IMR-90 (cell line): ENCODE measurements around the gene PDLIM4. TPM values are rescaled to one million over a fixed set of nuclear protein-coding genes. Genes with fewer than 3 reads are reported as not detected.

ENCODE experiments used
- ATAC-seq: fragments of 200-7000 bp; cut with Tn5 transposase; 2 replicates; pipeline ENCODE4 v1.9.1; 2020; ENCODE audit warnings: low read depth, mild to moderate bottlenecking, moderate library complexity
- BruUV-seq: library from RNA; stranded (reverse); fragments of 400-500 nt; replicated peaks from 2 replicates; lab custom pipeline; 2021; lab: Mats Ljungman, UMichigan
- CTCF ChIA-PET: fragments of 300-600 bp; formaldehyde crosslinking; extraction: SDS; loops from one replicate; lab custom pipeline; 2021; ENCODE audit warnings: antibody characterized with exemption; lab: Yijun Ruan, JAX
- POLR2A ChIA-PET: fragments of 300-600 bp; sonication (Branson Sonifier 250); formaldehyde crosslinking; loops from one replicate; lab custom pipeline; 2022; ENCODE audit warnings: antibody characterized with exemption; ENCODE audit not compliant: unreplicated experiment; lab: Charles Lee
- DNase-seq: peaks from one replicate; pipeline ENCODE4 v3.0.0; 2013
- H2AFZ ChIP-seq: replicated peaks from 2 replicates; pipeline ENCODE3; 2013; ENCODE audit warnings: low read length, mild to moderate bottlenecking; ENCODE audit not compliant: poor library complexity
- H2AK5ac ChIP-seq: 2 replicates; pipeline ENCODE4 v1.6.1; 2013; ENCODE audit warnings: low read depth, low read length, inconsistent platforms
- H2AK9ac ChIP-seq: replicated peaks from 2 replicates; pipeline ENCODE3; 2013; ENCODE audit warnings: mild to moderate bottlenecking, low read depth, low read length, moderate library complexity; ENCODE audit not compliant: poor library complexity
- H2BK120ac ChIP-seq: 2 replicates; pipeline ENCODE4 v1.6.1; 2013; ENCODE audit warnings: low read depth, low read length, inconsistent platforms
- H2BK15ac ChIP-seq: 3 replicates; pipeline ENCODE4 v1.6.1; 2013; ENCODE audit warnings: low read depth, low read length, inconsistent platforms
- H2BK20ac ChIP-seq: 2 replicates; pipeline ENCODE4 v1.6.1; 2013; ENCODE audit warnings: low read depth, mild to moderate bottlenecking, inconsistent platforms, low read length, moderate library complexity
- H2BK5ac ChIP-seq: 2 replicates; pipeline ENCODE4 v1.6.1; 2013; ENCODE audit warnings: mild to moderate bottlenecking, low read depth, low read length, inconsistent platforms; ENCODE audit not compliant: poor library complexity, severe bottlenecking
- H3K14ac ChIP-seq: replicated peaks from 2 replicates; pipeline ENCODE4 v1.6.1; 2013; ENCODE audit warnings: low read depth, low read length, inconsistent platforms
- H3K18ac ChIP-seq: 2 replicates; pipeline ENCODE4 v1.6.1; 2013; ENCODE audit warnings: low read depth, low read length, control low read depth
- H3K23ac ChIP-seq: 2 replicates; pipeline ENCODE4 v1.6.1; 2013; ENCODE audit warnings: low read depth, low read length, inconsistent platforms
- H3K27ac ChIP-seq: 2 replicates; pipeline ENCODE4 v1.5.1; 2013; ENCODE audit warnings: mild to moderate bottlenecking, control low read depth, low read length; ENCODE audit not compliant: insufficient read depth
- H3K27me3 ChIP-seq: 2 replicates; pipeline ENCODE4 v1.6.1; 2013; ENCODE audit warnings: low read length; ENCODE audit not compliant: control insufficient read depth, insufficient read depth
- H3K36me3 ChIP-seq: 2 replicates; pipeline ENCODE4 v1.6.1; 2013; ENCODE audit warnings: low read length, mixed read lengths; ENCODE audit not compliant: control insufficient read depth, insufficient read depth
- H3K4ac ChIP-seq: 2 replicates; pipeline ENCODE4 v1.6.1; 2013; ENCODE audit warnings: low read depth, low read length, inconsistent platforms
- H3K4me1 ChIP-seq: 2 replicates; pipeline ENCODE4 v1.6.1; 2013; ENCODE audit warnings: low read length, mixed read lengths; ENCODE audit not compliant: control insufficient read depth, insufficient read depth
- H3K4me2 ChIP-seq: 2 replicates; pipeline ENCODE4 v1.6.1; 2013; ENCODE audit warnings: low read depth, mild to moderate bottlenecking, control low read depth, low read length, moderate library complexity
- H3K4me3 ChIP-seq: 2 replicates; pipeline ENCODE4 v1.5.1; 2013; ENCODE audit warnings: low read depth, mild to moderate bottlenecking, control low read depth, low read length, moderate library complexity; ENCODE audit not compliant: insufficient read depth
- H3K56ac ChIP-seq: 2 replicates; pipeline ENCODE4 v1.6.1; 2013; ENCODE audit warnings: low read length, inconsistent platforms; ENCODE audit not compliant: insufficient read depth; ENCODE audit errors: extremely low read depth
- H3K79me1 ChIP-seq, 2 experiments: 2 replicates each; pipeline ENCODE4 v1.6.1; 2013; ENCODE audit warnings: low read length in 2 of 2, inconsistent platforms in 1 of 2, low read depth in 1 of 2
- H3K9ac ChIP-seq: 2 replicates; pipeline ENCODE4 v1.6.1; 2013; ENCODE audit warnings: low read depth, low read length, control low read depth
- H3K9me1 ChIP-seq: 2 replicates; pipeline ENCODE4 v1.6.1; 2013; ENCODE audit warnings: low read length, inconsistent platforms; ENCODE audit not compliant: insufficient read depth
- H3K9me3 ChIP-seq: 2 replicates; pipeline ENCODE4 v1.6.1; 2013; ENCODE audit warnings: low read length; ENCODE audit not compliant: control insufficient read depth, insufficient read depth
- H4K20me1 ChIP-seq: 2 replicates; pipeline ENCODE4 v1.6.1; 2013; ENCODE audit warnings: low read length, inconsistent platforms; ENCODE audit not compliant: insufficient read depth
- H4K5ac ChIP-seq: 2 replicates; pipeline ENCODE4 v1.6.1; 2013; ENCODE audit warnings: mild to moderate bottlenecking, low read depth, low read length, control low read depth
- H4K8ac ChIP-seq, 2 experiments: 2 replicates each; pipeline ENCODE4 v1.6.1; 2013; ENCODE audit warnings: low read depth in 2 of 2, low read length in 2 of 2, control low read depth in 1 of 2, inconsistent platforms in 1 of 2
- H4K91ac ChIP-seq: 2 replicates; pipeline ENCODE4 v1.6.1; 2013; ENCODE audit warnings: low read depth, low read length, inconsistent platforms; ENCODE audit not compliant: insufficient read depth
- BHLHE40 ChIP-seq: fragments of 150-350 bp; IDR thresholded peaks from 2 replicates; pipeline ENCODE4 v1.6.1; 2016; ENCODE audit warnings: mild to moderate bottlenecking, low read depth, low read length
- CEBPB ChIP-seq: IDR thresholded peaks from 2 replicates; pipeline ENCODE4 v1.6.1; 2012; ENCODE audit warnings: low read depth, low read length, improper control_type of control experiment
- CHD1 ChIP-seq: IDR thresholded peaks from 2 replicates; pipeline ENCODE4 v1.6.1; 2012; ENCODE audit warnings: low read depth, low read length, improper control_type of control experiment
- CTCF ChIP-seq: conservative IDR thresholded peaks from 2 replicates; pipeline ENCODE4 v1.5.1; 2012; ENCODE audit warnings: mild to moderate bottlenecking, low read depth, low read length, improper control_type of control experiment
- ELK1 ChIP-seq: fragments of 150-350 bp; IDR thresholded peaks from 2 replicates; pipeline ENCODE4 v1.6.1; 2016; ENCODE audit warnings: low read depth, mild to moderate bottlenecking, low read length, moderate library complexity, borderline replicate concordance
- FOS ChIP-seq: fragments of 150-350 bp; IDR thresholded peaks from 2 replicates; pipeline ENCODE4 v1.6.1; 2016; ENCODE audit warnings: low read depth, low read length
- MAFK ChIP-seq: IDR thresholded peaks from 2 replicates; pipeline ENCODE4 v1.6.1; 2012; ENCODE audit warnings: low read depth, low read length, improper control_type of control experiment
- MAZ ChIP-seq: IDR thresholded peaks from 2 replicates; pipeline ENCODE4 v1.6.1; 2012; ENCODE audit warnings: low read depth, mild to moderate bottlenecking, low read length, improper control_type of control experiment, moderate library complexity, borderline replicate concordance
- MXI1 ChIP-seq: IDR thresholded peaks from 2 replicates; pipeline ENCODE4 v1.6.1; 2012; ENCODE audit warnings: low read depth, mild to moderate bottlenecking, low read length, moderate library complexity, borderline replicate concordance
- NFE2L2 ChIP-seq: fragments of 150-350 bp; IDR thresholded peaks from 2 replicates; pipeline ENCODE4 v1.6.1; 2016; ENCODE audit warnings: low read depth, mild to moderate bottlenecking, low read length
- POLR2A ChIP-seq: IDR thresholded peaks from 2 replicates; pipeline ENCODE4 v1.6.1; 2012; ENCODE audit warnings: mild to moderate bottlenecking, low read depth, low read length
- RAD21 ChIP-seq: IDR thresholded peaks from 2 replicates; pipeline ENCODE4 v1.6.1; 2012; ENCODE audit warnings: low read length, improper control_type of control experiment
- RCOR1 ChIP-seq: IDR thresholded peaks from 2 replicates; pipeline ENCODE4 v1.6.1; 2012; ENCODE audit warnings: mild to moderate bottlenecking, low read length, improper control_type of control experiment; ENCODE audit not compliant: insufficient replicate concordance
- RFX5 ChIP-seq: IDR thresholded peaks from 2 replicates; pipeline ENCODE4 v1.8.0; 2012; ENCODE audit warnings: low read depth, mild to moderate bottlenecking, low read length, moderate library complexity
- SMC3 ChIP-seq: fragments of 150-350 bp; IDR thresholded peaks from 2 replicates; pipeline ENCODE4 v1.6.1; 2016; ENCODE audit warnings: low read depth, mild to moderate bottlenecking, antibody characterized with exemption, low read length, moderate library complexity
- USF2 ChIP-seq: fragments of 150-350 bp; IDR thresholded peaks from 2 replicates; pipeline ENCODE4 v1.6.1; 2017; ENCODE audit warnings: mild to moderate bottlenecking, antibody characterized with exemption, low read length, low read depth
- WGBS, 2 experiments: methylation state at CpG; one replicate each; pipeline versions ENCODE4 v1.1.5 to v1.1.7; 2013; ENCODE audit warnings: missing lambda C conversion rate in 2 of 2; ENCODE audit not compliant: insufficient read length in 1 of 2; ENCODE audit errors: extremely low coverage in 2 of 2; 5-methylcytosine and 5-hydroxymethylcytosine counted together
- dilution Hi-C: fragments of 300-500 bp; cut with HindIII; formaldehyde crosslinking; loops from one replicate; pipeline ENCODE4 v1.14.3; 2018; ENCODE audit warnings: low sequenced_read_pairs; ENCODE audit not compliant: unreplicated experiment
- in situ Hi-C: fragments of 300-500 bp; cut with MboI; formaldehyde crosslinking; loops from 3 replicates; pipeline ENCODE4 v1.14.3; 2019; ENCODE audit warnings: low sequenced_read_pairs, inconsistent platforms, mixed read lengths
- intact Hi-C: fragments of 100-400 bp; cut with micrococcal nuclease; formaldehyde crosslinking; loops from 2 replicates; pipeline ENCODE4 v1.10.0; 2022
- polyA plus RNA-seq, 3 experiments: library from polyadenylated mRNA; depleted of rRNA; stranded (reverse); fragments of >200 nt; gene quantifications; 2 replicates each; pipeline ENCODE4 v1.2.3, GENCODE V29; 2012; ENCODE audit warnings: low replicate concordance in 1 of 3
- total RNA-seq: library from RNA; depleted of rRNA; stranded (reverse); fragments of >200 nt; gene quantifications from 2 replicates; pipeline ENCODE4 v1.2.3, GENCODE V29; 2012

The PDLIM4 gene
- total and polyA plus RNA-seq, 2 of the 4 experiments (the other 2 are of a cell fraction): 61.1 to 214 TPM

GRCh38 chr5:132319975-132320374, 62.5 kb downstream of the PDLIM4 start:
- Histone ChIP-seq H4K5ac (no peak overlapping the region), H3K9me3 (no peaks in the 10 kb centered on the region), H3K27me3 (no peaks in the 10 kb centered on the region), H4K20me1 (no peaks in the 10 kb centered on the region), H3K14ac (no peak overlapping the region), H3K23ac (no peak overlapping the region), H3K79me1 (no peaks in the 10 kb centered on the region; a peak in 1 of 4 replicates), H3K36me3 (peaks cover 3% of the 10 kb centered on the region; the same call in 1 of the 2 replicates), H2AK9ac (no peak overlapping the region), H4K91ac (no peak overlapping the region), H2BK15ac (no peak overlapping the region), H2BK20ac (no peak overlapping the region), H4K8ac (no peak overlapping the region), H2AFZ (no peak overlapping the region), H3K18ac (no peak overlapping the region), H2BK120ac (no peak overlapping the region), H3K9ac (no peak overlapping the region), H2AK5ac (no peak overlapping the region), H3K27ac (no peak overlapping the region), H3K4me1 (peaks cover 6% of the 10 kb centered on the region; the same call in 1 of the 2 replicates), H3K9me1 (peaks cover 9% of the 10 kb centered on the region), H3K4me2 (no peak overlapping the region), H2BK5ac (no peak overlapping the region), H3K4ac (no peak overlapping the region), H3K56ac (no peak overlapping the region), H3K4me3 (no peak overlapping the region)
- intact Hi-C loops (no loop called here), dilution Hi-C loops (no loop called here), in situ Hi-C loops (no loop called here)
- no CpG with 5 or more reads among the region's 1 CpG for WGBS, 2 experiments
- BruUV-seq: no TSS peak
- CTCF ChIA-PET: no interaction called here
- DNase-seq: no peak
- no peak for ATAC-seq
- POLR2A ChIA-PET: no interaction called here
- TF ChIP-seq CTCF (no peak), BHLHE40 (no peak), RCOR1 (no peak), MXI1 (no peak), CEBPB (no peak), POLR2A (no peak), MAZ (no peak), SMC3 (no peak), FOS (no peak), CHD1 (no peak), ELK1 (no peak), RFX5 (no peak), USF2 (no peak), MAFK (no peak), NFE2L2 (no peak), RAD21 (no peak)
